ENCODE measurements around the gene CCNB1IP1.
"Not testable (repeated sequence)": the region's sequence is repeated elsewhere in the genome, so short reads cannot be mapped to it uniquely, and the experiment has no call there.

The CCNB1IP1 gene

GRCh38 chr14:20331053-20331613, 1.9 kb downstream of the CCNB1IP1 start:
- no peak for DNase-seq

DNA sequence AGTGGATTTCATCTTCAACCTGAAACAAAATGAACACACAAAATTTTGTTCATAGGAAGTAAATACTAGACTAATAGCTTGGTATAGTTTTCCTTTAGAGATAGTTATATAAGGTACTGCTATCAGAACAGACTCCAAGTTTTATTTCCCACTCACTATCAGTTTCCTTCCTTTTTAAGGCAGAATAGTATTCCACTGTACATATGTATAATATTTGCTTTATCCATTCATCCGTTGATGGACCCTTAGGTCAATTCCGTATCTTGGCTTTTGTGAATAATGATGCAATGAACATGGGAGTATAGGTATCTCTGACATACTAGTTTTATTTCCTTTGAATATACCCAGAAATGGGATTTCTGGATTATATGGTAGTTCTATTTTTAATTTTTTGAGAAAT, 3.7 kb downstream of the CCNB1IP1 start:
- no peak for DNase-seq

GRCh38 chr14:20328705-20329104, 4.4 kb downstream of the CCNB1IP1 start:
- no peak for DNase-seq

GRCh38 chr14:20327005-20327869, 5.8 kb downstream of the CCNB1IP1 start:
- peak in 3 of 5 donors; percentile 24 to 66 (median 32) for DNase-seq

DNA sequence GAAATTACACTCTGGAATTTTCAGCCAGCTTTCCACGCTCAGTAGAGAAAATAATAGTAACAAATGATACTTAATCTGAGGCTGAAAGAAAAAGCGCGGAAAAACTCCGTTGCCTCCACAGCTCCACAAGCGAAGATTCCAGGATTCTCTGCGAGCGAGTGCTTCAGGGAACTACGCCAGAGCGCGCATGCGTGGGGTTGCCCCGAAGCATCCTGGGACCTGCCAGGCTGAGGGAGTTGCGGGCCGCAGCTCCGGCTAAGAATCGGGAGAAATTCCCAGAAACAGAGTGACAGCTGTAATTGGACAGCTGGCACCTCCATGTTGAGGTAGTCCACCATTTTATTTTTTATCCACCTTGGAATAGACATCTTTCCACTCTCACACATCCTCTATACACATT, 15.4 kb downstream of the CCNB1IP1 start:
- no peak for DNase-seq

DNA sequence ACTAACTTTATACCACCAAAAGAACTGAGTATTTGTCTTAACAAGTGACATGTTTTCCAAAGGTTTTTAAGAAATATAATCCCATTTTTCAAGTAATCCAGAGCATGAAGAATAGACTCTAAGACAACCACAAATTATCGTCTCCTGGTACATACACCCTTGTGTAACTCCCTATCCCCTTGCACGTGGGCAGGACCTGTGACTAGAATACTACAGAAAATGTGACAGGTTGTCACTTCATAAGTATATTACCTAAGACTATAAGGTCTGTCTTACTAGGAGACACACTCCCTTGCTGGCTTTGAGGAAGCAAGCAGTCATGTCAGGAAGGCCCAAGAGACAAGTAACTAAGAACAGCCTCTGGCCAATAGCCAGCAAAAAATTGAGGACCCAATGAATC, 19.1 kb downstream of the CCNB1IP1 start:
- DNase-seq, result no peak

- no peak for DNase-seq
Measured at GRCh38 chr14:20306079-20306423, 27.0 kb downstream of the CCNB1IP1 start.

DNA sequence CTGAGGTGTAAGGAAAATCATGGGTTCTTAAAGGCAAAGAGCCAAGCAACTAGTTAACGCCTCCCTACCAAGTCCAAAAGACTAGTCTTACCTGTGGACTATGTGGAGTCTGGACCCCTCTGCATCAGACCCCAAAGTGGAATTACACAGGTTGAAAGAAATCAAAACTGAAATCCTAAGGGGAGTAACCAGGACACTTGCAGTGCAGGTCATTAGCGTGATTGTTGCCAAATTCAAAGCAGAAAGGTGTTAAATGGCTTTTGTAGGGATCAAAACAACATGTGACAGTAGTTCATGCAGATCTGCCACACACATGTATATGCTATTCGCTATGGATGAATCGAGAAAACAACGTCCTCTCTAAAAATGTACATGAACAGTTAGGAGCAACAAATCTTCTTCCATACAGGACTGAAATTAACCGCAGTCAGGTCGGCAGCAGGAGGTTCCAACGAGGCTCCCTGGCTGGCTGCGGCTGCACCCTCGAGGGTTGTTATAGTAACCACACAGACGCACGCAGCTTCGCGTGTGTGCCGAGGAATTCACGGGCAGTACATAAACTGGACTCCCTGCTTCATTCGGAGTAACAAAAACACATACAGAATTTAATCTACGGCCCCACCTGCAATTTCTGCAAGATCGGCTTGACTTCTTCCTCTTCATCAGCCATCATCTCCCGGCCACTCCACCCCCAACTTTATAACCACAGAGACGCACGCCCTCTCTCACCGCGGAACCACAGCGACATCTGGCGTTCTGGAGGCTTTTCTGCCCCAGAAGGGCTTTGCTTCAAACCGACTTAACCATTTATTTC, 27.6 kb downstream of the CCNB1IP1 start, which contains the start of gene TTC5:
TSS of gene TTC5 (minus strand) at position 687 of the 814 bp plus-strand sequence. CDS start at position 673, 14 bp downstream.
- peak; percentile 71 to 88 (median 78) for DNase-seq

- peak in 1 of 5 donors; percentile 10 for DNase-seq
Measured at GRCh38 chr14:20302042-20302755, 30.9 kb downstream of the CCNB1IP1 start.

GRCh38 chr14:20295067-20295466, 38.0 kb downstream of the CCNB1IP1 start:
- DNase-seq, result no peak

GRCh38 chr14:20294636-20295035, 38.4 kb downstream of the CCNB1IP1 start:
- no peak for DNase-seq

DNA sequence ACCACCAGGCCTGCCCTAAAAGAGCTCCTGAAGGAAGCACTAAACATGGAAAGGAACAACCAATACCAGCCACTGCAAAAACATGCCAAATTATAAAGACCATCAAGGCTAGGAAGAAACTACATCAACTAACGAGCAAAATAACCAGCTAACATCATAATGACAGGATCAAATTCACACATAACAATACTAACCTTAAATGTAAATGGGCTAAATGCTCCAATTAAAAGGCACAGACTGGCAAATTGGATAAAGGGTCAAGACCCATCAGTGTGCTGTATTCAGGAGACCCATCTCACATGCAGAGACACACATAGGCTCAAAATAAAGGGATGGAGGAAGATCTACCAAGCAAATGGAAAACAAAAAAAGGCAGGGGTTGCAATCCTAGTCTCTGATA, 51.1 kb downstream of the CCNB1IP1 start:
- not testable (repeated sequence) for DNase-seq

DNA sequence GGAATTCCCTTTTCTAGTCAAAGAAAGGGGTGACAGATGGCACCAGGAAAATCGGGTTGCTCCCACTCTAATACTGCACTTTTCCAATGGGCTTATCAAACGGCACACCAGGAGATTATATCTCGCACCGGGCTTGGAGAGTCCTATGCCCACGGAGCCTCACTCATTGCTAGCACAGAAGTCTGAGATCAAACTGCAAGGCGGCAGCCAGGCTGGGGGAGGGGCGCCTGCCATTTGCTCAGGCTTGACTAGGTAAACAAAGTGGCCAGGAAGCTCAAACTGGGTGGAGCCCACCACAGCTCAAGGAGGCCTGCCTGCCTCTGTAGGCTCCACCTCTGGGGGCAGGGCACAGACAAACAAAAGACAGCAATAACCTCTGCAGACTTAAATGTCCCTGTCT, 52.8 kb downstream of the CCNB1IP1 start:
- peak in 1 of 5 donors; percentile 15 for DNase-seq

DNA sequence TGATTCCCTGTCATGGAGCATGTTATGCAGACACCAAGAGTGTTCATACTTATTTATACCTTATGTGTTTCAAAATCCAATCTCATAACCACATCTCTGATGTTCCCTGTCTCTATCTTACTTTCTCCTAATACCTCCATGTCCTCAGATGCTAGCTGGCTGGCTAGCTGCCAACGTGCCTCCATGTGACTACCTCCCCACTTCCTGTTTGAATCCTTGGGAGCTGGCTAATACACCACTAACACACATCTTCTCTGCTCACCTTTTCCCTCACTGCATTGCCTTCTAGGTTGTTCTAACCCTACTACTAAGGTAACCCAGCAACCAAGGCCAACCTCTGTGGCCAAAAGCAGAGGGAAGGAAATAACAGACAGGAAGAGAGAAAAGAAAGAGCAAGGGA, 54.7 kb downstream of the CCNB1IP1 start:
- DNase-seq, result no peak

- DNase-seq, result no peak
Measured at GRCh38 chr14:20277409-20277808, 55.7 kb downstream of the CCNB1IP1 start.

DNA sequence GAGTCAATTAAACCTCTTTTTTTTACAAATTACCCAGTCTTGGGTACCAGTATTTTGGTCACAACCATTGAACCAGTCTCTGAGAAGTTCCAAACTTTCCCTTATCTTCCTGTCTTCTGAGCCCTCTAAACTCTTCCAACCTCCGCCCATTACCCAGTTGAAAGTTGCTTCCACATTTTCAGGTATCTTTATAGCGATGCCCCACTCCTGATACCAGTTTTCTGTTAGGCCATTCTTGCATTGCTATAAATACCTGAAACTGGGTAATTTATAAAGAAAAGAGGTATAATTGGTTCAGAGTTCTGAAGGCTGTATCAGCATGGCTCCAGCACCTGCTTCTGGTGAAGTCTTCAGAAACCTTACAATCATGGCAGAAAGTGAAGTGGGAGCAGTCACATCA, 59.0 kb downstream of the CCNB1IP1 start:
- DNase-seq, result no peak

- not testable (repeated sequence) for DNase-seq
Measured at GRCh38 chr14:20264361-20264760, 68.7 kb downstream of the CCNB1IP1 start.

DNA sequence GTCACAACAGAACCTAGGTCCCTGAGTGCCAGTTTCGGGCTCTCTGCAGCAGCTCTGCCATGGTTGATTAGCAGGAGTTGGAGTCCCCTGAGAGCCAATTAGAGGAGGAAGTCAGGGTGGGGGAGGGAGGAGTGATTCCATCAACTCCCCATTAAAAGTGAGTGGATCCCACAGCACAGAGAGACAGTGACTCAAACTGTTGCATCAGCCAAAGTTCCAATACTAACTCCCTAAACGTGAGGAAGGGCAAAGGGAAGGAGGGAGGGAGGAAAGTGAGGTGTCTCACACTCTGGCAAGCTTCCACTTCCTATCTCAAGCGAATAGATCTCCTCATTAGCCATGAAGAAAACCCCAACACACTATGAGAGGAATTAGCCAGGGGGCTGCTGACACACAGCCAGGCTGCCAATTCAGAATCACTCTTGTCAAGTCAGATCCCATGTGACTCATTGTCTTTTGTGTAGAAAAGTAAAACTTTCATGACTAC, 70.4 kb downstream of the CCNB1IP1 start:
- no peak for DNase-seq
